GM18870 (cell line): Measurements from ENCODE around the gene C13orf42.

ENCODE experiments used
- ATAC-seq: cut with Tn5 transposase; IDR thresholded peaks from one replicate; pipeline ENCODE4 v1.9.1; 2021; ENCODE audit warnings: moderate library complexity; ENCODE audit not compliant: unreplicated experiment

C13orf42 gene

GRCh38 chr13:51067210-51067701 lies 43.8 kb downstream of the C13orf42 start:
- ATAC-seq, result no peak

DNA sequence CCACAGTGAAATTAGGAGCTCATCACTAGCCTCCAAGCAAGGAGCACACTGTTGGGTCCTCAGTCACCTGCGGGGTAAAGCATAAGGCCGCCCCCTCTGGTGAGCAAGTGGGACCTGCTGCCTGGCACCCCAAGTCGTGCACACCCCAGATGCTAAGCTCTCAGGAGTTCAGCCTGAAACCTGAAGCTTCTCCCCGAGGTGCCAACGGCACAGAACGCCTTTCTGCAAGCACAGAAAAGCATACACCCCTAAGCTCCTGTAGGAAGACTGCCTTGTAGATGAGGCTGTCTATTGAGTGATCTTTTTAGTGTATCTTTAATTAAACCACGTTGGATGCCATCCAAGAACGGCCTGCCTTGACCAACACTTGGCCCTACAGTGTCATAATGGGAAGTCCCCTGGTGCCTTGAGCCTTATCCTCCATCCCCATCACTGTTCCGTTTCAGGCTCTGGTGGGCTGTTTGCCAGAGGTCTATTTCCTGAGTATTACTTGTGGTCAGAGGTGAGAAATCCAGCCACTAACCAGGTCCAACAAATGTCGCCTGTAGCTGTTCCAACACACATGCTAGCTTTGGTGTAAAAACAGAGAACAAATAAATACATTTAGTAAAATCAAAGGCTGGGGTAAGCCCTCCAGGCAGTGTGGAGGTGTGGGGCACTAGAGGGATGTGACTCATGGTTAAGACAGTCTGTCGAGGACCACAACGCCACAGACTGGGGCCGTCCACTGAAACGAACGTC lies 44.8 kb downstream of the C13orf42 start:
- no peak for ATAC-seq

DNA sequence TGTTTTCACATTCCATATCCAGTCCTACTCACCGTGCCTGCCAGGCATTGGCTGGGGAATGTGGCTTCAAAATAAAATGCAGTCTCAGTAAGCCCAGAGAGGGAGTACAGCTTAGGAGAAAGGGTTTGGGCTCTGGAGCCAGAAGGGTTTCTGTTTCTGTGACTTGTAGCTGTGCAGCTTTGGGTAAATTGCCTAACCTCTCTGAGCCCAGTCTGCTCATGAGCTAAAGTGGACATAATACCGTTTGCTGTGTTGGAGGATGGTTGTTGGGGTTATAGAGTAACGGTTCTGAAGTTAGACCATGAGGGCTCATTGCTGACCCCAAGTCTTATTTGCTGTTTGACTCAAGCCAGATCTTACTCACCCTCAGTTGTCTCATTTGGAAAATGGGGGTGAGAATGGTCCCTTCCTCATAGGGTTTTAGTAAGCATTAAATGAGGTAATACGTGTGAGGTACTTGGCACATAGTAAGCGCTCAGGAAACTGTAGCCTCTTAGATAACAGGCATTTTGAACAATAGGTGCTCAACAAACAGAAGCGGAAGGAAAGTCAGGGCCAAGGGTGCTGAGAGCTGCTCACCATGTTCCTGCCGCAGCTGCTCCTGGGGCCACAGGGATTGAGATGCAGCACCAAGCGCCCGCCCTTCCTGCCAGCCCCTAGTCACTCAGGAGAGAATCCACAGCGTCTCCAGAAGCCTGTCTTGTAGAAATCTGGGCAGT lies 45.5 kb downstream of the C13orf42 start:
- ATAC-seq, result no peak

DNA sequence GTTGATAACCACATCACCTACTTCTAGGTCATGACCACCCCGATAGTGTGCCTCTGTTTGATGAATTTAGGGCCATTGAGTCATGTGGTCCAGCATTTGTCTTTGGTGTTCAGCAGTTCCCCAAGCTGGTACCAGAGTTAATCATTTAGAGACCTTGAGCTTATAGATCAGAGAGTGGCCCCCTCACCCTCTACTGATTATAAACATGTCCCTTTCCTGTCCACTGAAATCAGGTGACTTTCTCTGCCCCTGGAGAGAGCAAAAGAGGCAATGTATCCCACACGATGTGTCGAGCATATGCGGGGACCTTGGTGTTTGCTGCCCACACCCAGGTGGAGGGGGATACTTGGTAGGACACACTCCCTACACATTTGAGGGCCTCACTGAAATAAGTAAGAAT lies 46.3 kb downstream of the C13orf42 start:
- ATAC-seq, result no peak

- no peak for ATAC-seq
Observed at GRCh38 chr13:51063909-51064308, 47.2 kb downstream of the C13orf42 start.

DNA sequence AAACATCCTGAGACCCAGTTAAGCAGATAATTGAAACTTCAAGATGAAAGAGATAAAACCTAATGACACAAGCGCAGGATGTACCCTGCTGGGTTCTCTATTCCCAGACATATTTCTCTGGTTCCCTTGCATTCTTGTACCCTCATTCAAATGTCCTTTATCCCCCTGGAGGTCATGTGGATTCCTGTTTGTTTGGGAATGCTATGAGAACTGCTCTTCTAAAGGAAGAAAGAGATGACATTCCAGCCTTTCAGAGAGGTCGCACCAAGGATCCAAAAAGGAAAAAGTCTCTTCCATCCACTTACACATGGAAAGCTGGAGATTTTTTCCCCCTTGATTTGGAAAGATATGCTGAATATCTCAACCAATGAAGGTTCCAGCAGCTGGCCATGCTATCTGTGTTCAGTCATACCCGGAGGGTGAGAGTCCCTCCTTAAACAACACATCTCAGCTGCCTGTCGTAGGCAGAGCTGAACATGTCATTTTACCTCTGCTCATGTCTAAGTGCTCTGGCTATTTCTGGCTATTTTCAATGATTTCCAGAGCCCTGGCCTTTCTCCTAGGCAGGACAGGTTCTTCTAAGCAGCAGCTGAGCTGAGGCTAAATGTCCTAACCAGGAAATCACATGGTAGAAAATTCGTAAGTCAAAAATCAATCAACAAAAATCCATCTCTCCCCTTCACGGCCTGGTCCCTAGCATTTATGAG lies 52.5 kb downstream of the C13orf42 start:
- ATAC-seq, result no peak

GRCh38 chr13:51057906-51058305 lies 53.2 kb downstream of the C13orf42 start:
- ATAC-seq, result no peak

DNA sequence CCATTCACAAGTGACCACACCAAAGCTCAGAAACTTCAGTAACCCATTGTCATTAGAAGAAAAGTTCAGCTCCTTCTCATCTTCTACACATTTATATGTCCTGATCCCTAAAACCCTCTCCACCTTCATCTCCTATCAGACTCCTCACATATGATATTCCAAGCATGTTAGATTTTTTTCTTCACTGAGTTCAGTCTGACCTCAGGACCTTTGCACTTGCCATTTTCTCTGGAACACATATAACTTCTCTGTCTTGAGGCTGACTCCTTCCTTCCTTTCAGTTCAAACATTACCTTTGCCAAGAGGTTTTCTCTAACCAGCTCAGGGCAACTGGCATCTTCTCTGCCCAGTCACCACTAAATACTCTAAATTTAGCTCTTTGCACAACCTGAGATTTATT lies 54.1 kb downstream of the C13orf42 start:
- no peak for ATAC-seq

DNA sequence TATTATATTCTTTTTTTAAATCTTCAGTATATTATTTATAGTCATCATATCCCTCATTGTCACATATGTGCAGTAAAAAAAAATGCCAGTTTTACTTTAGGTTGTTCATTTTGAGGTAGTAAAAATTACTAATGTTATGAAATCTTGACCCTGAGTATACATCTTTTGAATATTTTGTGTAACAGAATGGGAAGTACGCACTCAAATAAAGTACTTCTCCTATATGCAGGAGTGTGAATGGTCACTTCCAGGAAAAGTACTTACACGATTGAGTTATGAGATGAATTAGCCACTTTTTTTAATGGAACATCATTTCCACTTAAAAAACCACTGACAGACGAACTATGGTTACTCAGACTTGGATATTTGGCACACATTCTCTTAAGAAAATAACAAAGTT lies 58.5 kb downstream of the C13orf42 start:
- ATAC-seq, result no peak

DNA sequence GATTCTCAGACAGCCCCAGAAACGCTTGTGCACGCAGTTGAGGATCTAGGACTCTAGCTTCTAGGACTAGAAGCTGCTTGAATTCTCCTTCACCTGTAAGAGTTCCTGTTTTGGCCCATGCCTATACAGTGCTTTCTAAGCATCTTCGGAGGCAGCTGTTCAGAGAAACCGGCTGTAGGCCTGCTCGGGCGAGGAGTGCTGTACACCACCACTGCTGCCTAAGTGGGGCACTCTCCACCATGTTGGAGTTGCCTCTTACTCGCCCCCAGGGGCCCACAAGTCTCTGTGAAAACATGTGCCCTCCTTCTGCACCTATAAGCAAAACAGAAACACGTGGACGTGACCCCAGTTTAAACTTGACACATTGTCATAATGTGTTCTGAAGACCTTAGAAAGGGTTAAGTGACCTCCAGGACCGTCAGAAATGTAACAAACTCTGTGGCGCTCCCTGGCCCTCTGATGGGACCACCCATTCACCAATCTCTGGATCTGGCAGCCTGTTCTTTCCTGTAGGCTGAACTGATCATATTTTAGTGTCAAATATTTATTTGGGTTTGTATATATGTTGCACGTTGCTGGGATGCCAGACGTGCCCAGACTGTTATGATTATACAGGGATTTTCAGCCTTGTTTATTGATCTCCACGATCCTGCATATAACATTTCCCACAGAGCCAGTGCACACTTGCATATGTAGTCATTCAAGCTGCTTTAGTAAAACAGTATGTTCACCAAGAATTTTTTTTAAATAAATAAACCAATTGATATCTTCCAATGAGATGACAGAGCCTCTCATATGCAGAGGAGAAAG lies 60.8 kb downstream of the C13orf42 start:
- no peak for ATAC-seq

DNA sequence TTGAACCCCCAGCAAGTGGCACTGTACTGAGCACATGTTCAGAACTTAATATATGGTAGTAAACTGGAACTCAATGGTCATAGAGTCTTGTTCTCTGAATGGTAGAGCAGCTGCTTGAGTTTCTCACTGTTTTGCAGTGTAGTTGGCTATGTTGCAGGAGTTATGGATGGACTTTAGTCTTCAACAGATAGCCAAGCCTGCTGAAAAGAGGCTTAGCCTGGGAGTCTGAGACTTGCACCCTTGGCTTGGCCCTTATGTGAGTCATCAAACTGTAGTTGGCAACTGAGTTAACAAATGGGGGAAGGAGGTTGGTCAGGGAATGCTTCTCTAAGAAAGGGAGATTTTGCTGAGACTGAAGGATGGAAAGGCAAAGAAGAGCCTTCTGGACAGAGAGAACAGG lies 62.5 kb downstream of the C13orf42 start:
- ATAC-seq, result no peak

DNA sequence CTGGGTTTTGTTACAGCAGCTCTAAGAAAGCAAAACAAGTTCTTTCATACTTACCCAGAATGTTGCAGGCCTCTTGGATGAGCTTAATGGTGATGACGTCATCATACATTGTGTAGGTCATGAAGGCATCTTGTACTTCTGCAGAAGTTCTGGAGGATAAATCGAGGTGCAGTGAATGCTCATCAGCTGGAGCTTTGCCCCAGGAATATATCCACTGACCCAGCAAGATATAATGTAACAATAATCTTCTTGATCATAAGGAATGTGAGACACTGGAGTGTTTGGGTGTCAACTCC lies 63.0 kb downstream of the C13orf42 start:
- ATAC-seq, result no peak

- ATAC-seq, result no peak
Observed at GRCh38 chr13:51047434-51048165, 63.5 kb downstream of the C13orf42 start.

DNA sequence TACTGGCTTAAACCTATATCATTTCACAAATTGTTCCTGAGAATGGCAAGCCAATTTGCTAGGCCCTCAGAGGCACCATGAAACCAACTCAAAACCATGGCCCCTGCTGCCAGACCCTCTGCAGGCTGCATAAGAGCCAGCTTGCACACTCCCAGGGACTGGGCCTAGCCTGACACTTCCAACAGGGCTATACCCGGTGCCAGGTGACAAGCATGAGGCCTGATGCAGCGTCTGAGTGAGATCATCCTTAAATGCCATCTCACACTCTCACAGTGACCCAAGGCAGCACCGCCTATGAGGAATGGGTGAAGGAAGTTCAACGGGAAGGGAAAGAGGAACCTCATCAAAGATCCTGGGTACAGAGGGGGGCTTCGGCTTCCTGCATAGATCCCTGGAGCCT lies 65.6 kb downstream of the C13orf42 start:
- ATAC-seq, result no peak

- no peak for ATAC-seq
Observed at GRCh38 chr13:51044023-51044665, 66.9 kb downstream of the C13orf42 start.

GRCh38 chr13:51043310-51043709 lies 67.8 kb downstream of the C13orf42 start:
- no peak for ATAC-seq

DNA sequence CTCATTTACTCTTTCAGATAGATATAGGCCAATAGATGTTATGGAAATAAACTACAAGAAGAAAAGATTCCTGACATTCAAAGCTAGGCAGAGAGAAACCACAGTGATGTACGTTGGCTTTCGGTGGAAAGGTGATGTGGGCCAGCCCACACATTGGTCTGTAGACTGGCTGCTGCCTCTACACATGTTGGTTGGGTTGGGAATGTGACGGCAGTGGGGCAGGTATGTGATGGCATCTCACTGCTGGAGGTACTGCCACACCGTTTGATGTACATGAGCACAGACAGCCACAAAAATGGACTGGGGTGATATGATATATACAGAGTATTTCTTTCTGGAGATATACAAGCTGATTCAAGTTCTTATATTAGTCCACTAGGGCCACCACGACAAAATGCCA lies 69.4 kb downstream of the C13orf42 start:
- ATAC-seq, result no peak

GRCh38 chr13:51041126-51041525 lies 69.9 kb downstream of the C13orf42 start:
- ATAC-seq, result no peak

- ATAC-seq, result no peak
Observed at GRCh38 chr13:51040431-51040830, 70.6 kb downstream of the C13orf42 start.

DNA sequence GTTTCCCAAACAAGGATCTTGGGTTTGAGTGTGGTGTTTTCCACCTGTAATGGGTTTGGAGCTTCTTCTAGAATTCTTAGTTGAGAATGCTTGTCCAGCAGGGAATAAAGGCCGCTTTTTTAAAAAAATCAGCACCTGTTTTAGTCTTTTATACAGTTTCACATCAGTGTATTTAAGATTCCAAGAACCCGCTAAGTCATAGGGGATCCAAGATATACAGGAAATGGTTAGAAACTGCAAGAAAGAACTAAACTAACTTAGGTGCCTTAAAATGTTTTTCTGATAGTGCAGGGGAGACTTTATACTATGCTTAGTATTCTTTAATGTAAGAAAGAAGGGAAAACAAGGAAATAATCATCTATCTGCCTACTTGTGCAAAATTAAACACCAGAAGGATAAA lies 74.7 kb downstream of the C13orf42 start:
- ATAC-seq, result no peak
